H9 (cell line): ENCODE data around the gene IPPK. TPM values are rescaled to one million over a fixed set of nuclear protein-coding genes. Genes with fewer than 3 reads are reported as not detected.

Experiments
- DNase-seq: peaks from one replicate; pipeline ENCODE4 v3.0.0-alpha.2; 2017
- H2AFZ ChIP-seq: one replicate; pipeline ENCODE4 v1.6.1; 2013; ENCODE audit warnings: mild to moderate bottlenecking, low read length, control low read depth, moderate library complexity
- H2AK5ac ChIP-seq: 2 replicates; pipeline ENCODE4 v1.6.1; 2013; ENCODE audit warnings: low read length, control low read depth, mixed read lengths; ENCODE audit not compliant: insufficient read length
- H2BK120ac ChIP-seq: one replicate; pipeline ENCODE4 v1.6.1; 2013; ENCODE audit warnings: low read depth, mild to moderate bottlenecking, low read length, control low read depth, inconsistent platforms; ENCODE audit not compliant: poor library complexity, severe bottlenecking
- H2BK12ac ChIP-seq: 2 replicates; pipeline ENCODE4 v1.6.1; 2013; ENCODE audit warnings: low read length, control low read depth, mixed read lengths, low read depth; ENCODE audit not compliant: insufficient read length
- H2BK15ac ChIP-seq: 2 replicates; pipeline ENCODE4 v1.6.1; 2013; ENCODE audit warnings: low read depth, low read length, control low read depth
- H2BK20ac ChIP-seq: one replicate; pipeline ENCODE4 v1.6.1; 2013; ENCODE audit warnings: low read depth, mild to moderate bottlenecking, low read length, control low read depth, inconsistent platforms; ENCODE audit not compliant: poor library complexity, severe bottlenecking
- H2BK5ac ChIP-seq: 2 replicates; pipeline ENCODE4 v1.6.1; 2013; ENCODE audit warnings: low read length, control low read depth, mixed read lengths; ENCODE audit not compliant: insufficient read length
- H3K14ac ChIP-seq: 2 replicates; pipeline ENCODE4 v1.6.1; 2013; ENCODE audit warnings: low read length, control low read depth; ENCODE audit not compliant: insufficient read depth
- H3K18ac ChIP-seq: 2 replicates; pipeline ENCODE4 v1.6.1; 2013; ENCODE audit warnings: low read depth, mild to moderate bottlenecking, mixed read lengths, low read length, control low read depth; ENCODE audit not compliant: insufficient read length
- H3K23ac ChIP-seq: 2 replicates; pipeline ENCODE4 v1.6.1; 2013; ENCODE audit warnings: low read length, control low read depth, mixed read lengths, low read depth; ENCODE audit not compliant: insufficient read length
- H3K23me2 ChIP-seq: 2 replicates; pipeline ENCODE4 v1.6.1; 2013; ENCODE audit warnings: low read depth, mild to moderate bottlenecking, mixed read lengths, low read length, control low read depth; ENCODE audit not compliant: insufficient read length, poor library complexity, severe bottlenecking
- H3K27ac ChIP-seq: 2 replicates; pipeline ENCODE4 v1.5.1; 2013; ENCODE audit warnings: low read length, control low read depth, mixed read lengths, low read depth; ENCODE audit not compliant: insufficient read length
- H3K27me3 ChIP-seq: 2 replicates; pipeline ENCODE4 v1.6.1; 2013; ENCODE audit warnings: low read length, control low read depth, inconsistent platforms; ENCODE audit not compliant: insufficient read depth
- H3K4ac ChIP-seq: 2 replicates; pipeline ENCODE4 v1.6.1; 2013; ENCODE audit warnings: low read depth, mild to moderate bottlenecking, control low read depth, inconsistent platforms, low read length, moderate library complexity
- H3K4me1 ChIP-seq: 2 replicates; pipeline ENCODE4 v1.6.1; 2013; ENCODE audit warnings: low read length, control low read depth, inconsistent platforms; ENCODE audit not compliant: insufficient read depth
- H3K4me2 ChIP-seq: 2 replicates; pipeline ENCODE4 v1.6.1; 2013; ENCODE audit warnings: low read length, control low read depth, mixed read lengths; ENCODE audit not compliant: insufficient read length, insufficient read depth
- H3K56ac ChIP-seq: 2 replicates; pipeline ENCODE4 v1.6.1; 2013; ENCODE audit warnings: low read depth, mild to moderate bottlenecking, mixed read lengths, low read length, control low read depth; ENCODE audit not compliant: insufficient read length
- H3K79me1 ChIP-seq: 2 replicates; pipeline ENCODE4 v1.6.1; 2013; ENCODE audit warnings: low read depth, mild to moderate bottlenecking, moderate library complexity, low read length, control low read depth, inconsistent platforms; ENCODE audit not compliant: insufficient read depth, poor library complexity, severe bottlenecking
- H3K79me2 ChIP-seq: 2 replicates; pipeline ENCODE4 v1.6.1; 2013; ENCODE audit warnings: low read length, control low read depth, inconsistent platforms; ENCODE audit not compliant: insufficient read depth
- H3K9ac ChIP-seq: 2 replicates; pipeline ENCODE4 v1.6.1; 2013; ENCODE audit warnings: low read length, control low read depth, mixed read lengths; ENCODE audit not compliant: insufficient read length; ENCODE audit errors: extremely low read depth
- H3K9me3 ChIP-seq: one replicate; pipeline ENCODE4 v1.6.1; 2013; ENCODE audit warnings: low read depth, low read length, inconsistent platforms; ENCODE audit not compliant: control insufficient read depth
- H3T11ph ChIP-seq: one replicate; pipeline ENCODE4 v1.6.1; 2013; ENCODE audit warnings: mild to moderate bottlenecking, low read length, control low read depth, inconsistent platforms
- H4K20me1 ChIP-seq: one replicate; pipeline ENCODE4 v1.6.1; 2013; ENCODE audit not compliant: control insufficient read depth, insufficient read length, insufficient read depth
- H4K5ac ChIP-seq: 2 replicates; pipeline ENCODE4 v1.6.1; 2013; ENCODE audit warnings: low read depth, mild to moderate bottlenecking, mixed read lengths, low read length, control low read depth; ENCODE audit not compliant: insufficient read length
- H4K8ac ChIP-seq: replicated peaks from 2 replicates; pipeline ENCODE4 v1.6.1; 2013; ENCODE audit warnings: low read length, control low read depth, mixed read lengths, low read depth; ENCODE audit not compliant: insufficient read length
- H4K91ac ChIP-seq: 2 replicates; pipeline ENCODE4 v1.6.1; 2013; ENCODE audit warnings: low read depth, mild to moderate bottlenecking, moderate library complexity, mixed read lengths, low read length, control low read depth; ENCODE audit not compliant: insufficient read length
- H3K27ac Mint-ChIP-seq, 3 experiments: 2 replicates in 2 of 3; 3 replicates in 1 of 3; pipeline ENCODE4 v1.8.0; 2020 to 2021; ENCODE audit warnings: mixed read lengths in 3 of 3, mild to moderate bottlenecking in 1 of 3, moderate library complexity in 1 of 3
- H3K27me3 Mint-ChIP-seq: 2 replicates; pipeline ENCODE4 v1.8.0; 2021; ENCODE audit warnings: low read depth, mild to moderate bottlenecking, moderate library complexity, mixed read lengths
- H3K36me3 Mint-ChIP-seq, 3 experiments: 2 replicates in 2 of 3; 3 replicates in 1 of 3; pipeline ENCODE4 v1.8.0; 2020 to 2021; ENCODE audit warnings: low read depth in 3 of 3, mixed read lengths in 3 of 3; ENCODE audit not compliant: insufficient read depth in 1 of 3
- H3K4me1 Mint-ChIP-seq, 2 experiments: 2 replicates each; pipeline ENCODE4 v1.8.0; 2020; ENCODE audit warnings: mixed read lengths in 2 of 2
- H3K4me3 Mint-ChIP-seq, 2 experiments: 2 replicates in 1 of 2; 3 replicates in 1 of 2; pipeline ENCODE4 v1.8.0; 2020 to 2021; ENCODE audit warnings: mild to moderate bottlenecking in 2 of 2, mixed read lengths in 2 of 2, moderate library complexity in 1 of 2
- H3K9me3 Mint-ChIP-seq, 2 experiments: 2 replicates in 1 of 2; 3 replicates in 1 of 2; pipeline ENCODE4 v1.8.0; 2020; ENCODE audit warnings: mild to moderate bottlenecking in 2 of 2, mixed read lengths in 2 of 2, moderate library complexity in 1 of 2
- CTCF ChIP-seq: fragments of 200-600 bp; sonication (generic); conservative IDR thresholded peaks from 3 replicates; pipeline ENCODE4 v1.8.0; 2021; ENCODE audit warnings: antibody characterized with exemption, mild to moderate bottlenecking
- WGBS: extraction: QIAGEN DNeasy Blood & Tissue Kit; methylation state at CpG from one replicate; pipeline ENCODE4 v1.1.7; 2013; ENCODE audit warnings: missing lambda C conversion rate, low lambda C conversion rate, mixed read lengths; ENCODE audit not compliant: insufficient read length; ENCODE audit errors: extremely low coverage; 5-methylcytosine and 5-hydroxymethylcytosine counted together
- total RNA-seq: library from RNA; stranded (reverse); gene quantifications from 2 replicates; pipeline ENCODE4 v1.2.1, GENCODE V29; 2021

The IPPK gene
- total RNA-seq, 1 experiment from 2014 or later = 10.7 TPM

- Mint-ChIP-seq H3K9me3 (peaks cover 14 to 21% of the 10 kb centered on the region in 2 experiments; a peak in 4 of 5 replicates), H3K36me3 (peaks cover 2 to 9% (median 5%) of the 10 kb centered on the region in 3 experiments; a peak in 5 of 7 replicates), H3K4me3 (no peak overlapping the region), H3K4me1 (no peaks in the 10 kb centered on the region; a peak in 1 of 4 replicates), H3K27ac (peak overlapping the region in 1 of 3 experiments; percentile 48; a peak in 2 of 7 replicates), H3K27me3 (peaks cover 2% of the 10 kb centered on the region; the same call in 1 of the 2 replicates)
- Histone ChIP-seq H3K9me3 (no peaks in the 10 kb centered on the region), H3K79me1 (no peaks in the 10 kb centered on the region), H4K8ac (no peak overlapping the region), H4K20me1 (no peaks in the 10 kb centered on the region), H3K23me2 (no peaks in the 10 kb centered on the region), H3K14ac (no peak overlapping the region; the same call in 1 of the 2 replicates), H2BK120ac (no peak overlapping the region), H3K9ac (no peak overlapping the region), H2AFZ (no peak overlapping the region), H4K91ac (no peak overlapping the region), H3K4ac (no peak overlapping the region), H3K4me1 (no peaks in the 10 kb centered on the region), H3K4me2 (no peak overlapping the region), H3K23ac (no peak overlapping the region), H4K5ac (no peak overlapping the region), H3K79me2 (no peaks in the 10 kb centered on the region), H2BK20ac (no peak overlapping the region), H2BK5ac (no peak overlapping the region), H3T11ph (no peak overlapping the region), H3K27me3 (no peaks in the 10 kb centered on the region), H2BK15ac (no peak overlapping the region), H3K18ac (no peak overlapping the region), H3K56ac (no peak overlapping the region), H2AK5ac (no peak overlapping the region), H3K27ac (no peak overlapping the region), H2BK12ac (no peak overlapping the region)
- no peak for DNase-seq
- no peak for TF ChIP-seq CTCF
- WGBS = no CpG with 5 or more reads among the region's 10 CpGs
These were observed 67.5 kb downstream of the IPPK start for GRCh38 chr9:92602413-92602812.
